SH-SY5Y (cell line): ENCODE data around the gene GLMN.

Source experiments
- GATA2 ChIP-seq: IDR thresholded peaks from 2 replicates; pipeline ENCODE4 v1.6.1; 2011; ENCODE audit warnings: mild to moderate bottlenecking, low read depth, low read length
- GATA3 ChIP-seq: IDR thresholded peaks from 2 replicates; pipeline ENCODE4 v1.6.1; 2011; ENCODE audit warnings: low read depth, mild to moderate bottlenecking, low read length, moderate library complexity

Gene GLMN, protein sequence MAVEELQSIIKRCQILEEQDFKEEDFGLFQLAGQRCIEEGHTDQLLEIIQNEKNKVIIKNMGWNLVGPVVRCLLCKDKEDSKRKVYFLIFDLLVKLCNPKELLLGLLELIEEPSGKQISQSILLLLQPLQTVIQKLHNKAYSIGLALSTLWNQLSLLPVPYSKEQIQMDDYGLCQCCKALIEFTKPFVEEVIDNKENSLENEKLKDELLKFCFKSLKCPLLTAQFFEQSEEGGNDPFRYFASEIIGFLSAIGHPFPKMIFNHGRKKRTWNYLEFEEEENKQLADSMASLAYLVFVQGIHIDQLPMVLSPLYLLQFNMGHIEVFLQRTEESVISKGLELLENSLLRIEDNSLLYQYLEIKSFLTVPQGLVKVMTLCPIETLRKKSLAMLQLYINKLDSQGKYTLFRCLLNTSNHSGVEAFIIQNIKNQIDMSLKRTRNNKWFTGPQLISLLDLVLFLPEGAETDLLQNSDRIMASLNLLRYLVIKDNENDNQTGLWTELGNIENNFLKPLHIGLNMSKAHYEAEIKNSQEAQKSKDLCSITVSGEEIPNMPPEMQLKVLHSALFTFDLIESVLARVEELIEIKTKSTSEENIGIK

GRCh38 chr1:92298573-92299476 is at the start of gene GLMN, which contains the start of gene RPAP2:
Gene GLMN, minus strand, starts transcription at chr1:92298987. Its CDS starts 988 bp downstream, at chr1:92297999.
Gene RPAP2, plus strand, starts transcription at chr1:92299059. Its CDS starts 15 bp downstream, at chr1:92299074.
- TF ChIP-seq GATA2, result 0 out of 2 replicates have a peak, but pooled peaks have one; percentile 9
- no peak for TF ChIP-seq GATA3

DNA sequence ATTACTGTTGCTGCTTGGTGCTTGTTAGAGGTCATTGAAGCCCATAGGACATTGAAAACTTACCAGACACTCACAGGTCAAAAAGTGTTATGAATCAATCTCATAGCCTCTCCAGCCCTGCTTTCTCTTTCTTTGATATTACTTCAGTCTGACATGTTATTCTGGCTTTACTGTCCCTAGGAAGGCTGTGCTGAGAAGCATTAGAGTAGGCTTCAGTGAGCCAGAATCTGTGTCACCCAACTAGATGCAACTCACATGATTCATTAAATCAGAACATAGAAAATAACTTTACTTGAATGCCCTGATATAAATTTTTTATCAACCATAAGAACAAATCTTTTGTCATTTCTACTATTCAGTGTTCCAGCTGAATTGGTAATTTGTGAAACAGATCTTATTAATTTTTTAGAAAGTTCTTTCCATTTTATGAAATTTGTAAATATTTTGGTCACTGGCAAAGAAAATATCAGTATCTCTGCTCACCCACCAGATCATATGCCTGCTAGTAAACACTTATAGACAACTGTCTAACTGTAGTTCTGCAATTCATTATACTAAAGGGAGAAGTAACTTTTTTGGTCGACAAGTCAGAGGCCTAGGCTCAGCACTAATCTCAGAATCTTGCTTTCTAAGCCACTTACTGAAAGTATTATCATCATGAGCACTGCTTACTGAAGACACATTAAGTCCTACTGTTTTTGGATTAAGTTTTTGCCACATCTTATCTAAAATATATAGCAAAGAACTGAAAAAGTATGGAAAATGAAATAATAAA is 48.3 kb upstream of the GLMN start:
- no peak for TF ChIP-seq GATA3
- no peak for TF ChIP-seq GATA2

DNA sequence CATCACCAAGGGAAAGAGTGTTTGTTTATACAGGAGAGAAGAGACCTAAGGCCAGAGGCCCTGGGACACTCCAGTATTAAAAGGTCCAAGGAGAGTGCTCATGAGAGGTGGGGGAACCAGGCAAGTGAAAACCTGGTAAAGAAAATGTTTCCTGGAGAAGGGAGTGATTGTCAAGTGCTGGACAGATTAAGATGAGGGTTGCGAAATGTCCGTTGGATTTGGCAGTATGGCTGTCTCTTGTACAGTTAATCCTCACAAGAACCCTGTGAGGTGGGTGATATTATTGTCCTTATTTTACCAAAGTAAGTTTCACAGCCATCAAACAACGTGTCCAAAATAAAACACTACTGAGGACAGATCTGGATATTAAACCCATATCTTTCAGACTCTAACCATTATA is 44.3 kb upstream of the GLMN start:
- TF ChIP-seq GATA3 (no peak), GATA2 (no peak)

GRCh38 chr1:92342401-92342800 is 43.6 kb upstream of the GLMN start:
- TF ChIP-seq GATA2 (no peak), GATA3 (no peak)

GRCh38 chr1:92340154-92340553 is 41.4 kb upstream of the GLMN start:
- TF ChIP-seq GATA2, result no peak
- TF ChIP-seq GATA3, result no peak

DNA sequence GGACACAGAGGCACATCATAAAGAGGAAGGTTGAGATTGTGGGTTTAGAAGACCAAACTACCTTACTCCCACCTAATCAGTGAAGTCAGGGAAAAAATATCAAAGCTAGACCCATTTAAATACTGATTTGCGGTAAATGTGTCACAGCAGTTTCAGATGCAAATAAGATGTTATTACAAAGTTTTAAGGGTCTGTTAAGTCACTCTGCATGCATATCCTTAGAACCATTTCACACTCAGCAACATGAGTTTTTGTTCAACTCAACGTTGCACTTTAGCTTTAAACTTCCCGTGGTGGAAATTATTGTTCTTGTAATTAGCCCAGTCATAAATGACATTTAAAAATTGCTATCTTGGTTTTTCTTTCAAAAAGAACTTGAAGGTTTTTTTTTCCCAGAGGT is 34.9 kb upstream of the GLMN start:
- TF ChIP-seq GATA2, result no peak

GRCh38 chr1:92329347-92330129 is 30.8 kb upstream of the GLMN start:
- TF ChIP-seq GATA3 (no peak), GATA2 (no peak)

DNA sequence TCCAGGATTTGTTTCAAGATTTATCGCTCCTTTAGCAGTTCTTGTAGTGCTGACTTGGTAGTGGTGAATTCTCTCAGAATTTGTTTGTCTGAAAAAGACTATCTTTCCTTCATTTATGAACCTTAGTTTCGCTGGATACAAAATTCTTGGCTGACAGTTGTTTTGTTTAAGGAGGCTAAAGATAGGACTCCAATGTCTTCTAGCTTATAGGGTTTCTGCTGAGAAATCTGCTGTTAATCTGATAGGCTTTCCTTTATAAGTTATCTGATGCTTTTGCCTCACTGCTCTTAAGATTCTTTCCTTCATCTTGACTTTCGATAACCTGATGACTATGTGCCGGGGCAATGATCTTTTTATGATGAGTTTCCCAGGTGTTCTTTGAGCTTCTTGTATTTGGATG is 29.0 kb upstream of the GLMN start:
- TF ChIP-seq GATA3 (no peak), GATA2 (no peak)

DNA sequence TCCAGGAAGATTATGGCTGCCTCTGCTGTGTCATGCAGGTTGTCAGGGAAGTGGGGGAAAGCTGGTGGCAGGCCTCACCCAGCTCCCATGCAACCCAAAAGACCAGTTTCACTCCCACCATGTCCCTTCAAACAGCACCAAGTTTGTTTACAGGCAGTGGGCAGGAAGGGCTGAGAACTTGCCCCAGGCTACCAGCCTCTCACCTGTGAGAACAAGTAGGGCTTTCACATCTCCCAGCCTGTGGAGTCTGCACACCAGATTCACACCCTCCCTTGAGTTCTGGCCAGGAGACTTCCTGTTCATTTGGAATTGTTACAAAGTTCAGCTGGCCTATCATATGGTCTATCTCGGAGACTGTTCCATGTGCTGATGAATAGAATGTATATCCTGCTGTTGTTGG is 27.9 kb upstream of the GLMN start:
- TF ChIP-seq GATA2, result no peak
- no peak for TF ChIP-seq GATA3

DNA sequence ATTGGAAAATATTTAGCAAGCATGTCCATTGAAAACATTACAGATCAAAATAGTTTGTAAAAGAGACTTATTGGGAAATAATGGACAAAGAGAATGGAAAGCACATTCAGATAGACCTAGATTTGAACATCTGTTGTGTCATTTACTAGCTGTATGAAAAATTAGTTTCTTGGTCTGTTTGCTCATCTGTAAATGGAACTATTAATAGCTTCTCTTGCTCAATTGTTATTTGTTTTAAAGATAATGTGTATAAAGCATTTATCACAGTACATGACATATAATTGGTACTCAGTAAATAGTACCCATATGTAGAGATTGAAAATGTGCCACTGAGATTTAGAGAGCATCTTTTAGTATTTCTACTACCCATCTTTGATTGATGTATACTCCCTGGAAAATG is 26.0 kb upstream of the GLMN start:
- TF ChIP-seq GATA3 (no peak), GATA2 (no peak)

- TF ChIP-seq GATA3, result no peak
- no peak for TF ChIP-seq GATA2
Observed at GRCh38 chr1:92323473-92324453, 25.0 kb upstream of the GLMN start.

GRCh38 chr1:92317836-92318493 is 19.2 kb upstream of the GLMN start:
- no peak for TF ChIP-seq GATA3
- no peak for TF ChIP-seq GATA2
